GM15510 (cell line): ENCODE data around the gene LGR5.

Experiments
- POLR2A ChIP-seq: IDR thresholded peaks from 3 replicates; pipeline ENCODE4 v1.6.1; 2011; ENCODE audit warnings: borderline replicate concordance; ENCODE audit not compliant: insufficient read length; ENCODE audit errors: extremely low read depth

The LGR5 gene

DNA sequence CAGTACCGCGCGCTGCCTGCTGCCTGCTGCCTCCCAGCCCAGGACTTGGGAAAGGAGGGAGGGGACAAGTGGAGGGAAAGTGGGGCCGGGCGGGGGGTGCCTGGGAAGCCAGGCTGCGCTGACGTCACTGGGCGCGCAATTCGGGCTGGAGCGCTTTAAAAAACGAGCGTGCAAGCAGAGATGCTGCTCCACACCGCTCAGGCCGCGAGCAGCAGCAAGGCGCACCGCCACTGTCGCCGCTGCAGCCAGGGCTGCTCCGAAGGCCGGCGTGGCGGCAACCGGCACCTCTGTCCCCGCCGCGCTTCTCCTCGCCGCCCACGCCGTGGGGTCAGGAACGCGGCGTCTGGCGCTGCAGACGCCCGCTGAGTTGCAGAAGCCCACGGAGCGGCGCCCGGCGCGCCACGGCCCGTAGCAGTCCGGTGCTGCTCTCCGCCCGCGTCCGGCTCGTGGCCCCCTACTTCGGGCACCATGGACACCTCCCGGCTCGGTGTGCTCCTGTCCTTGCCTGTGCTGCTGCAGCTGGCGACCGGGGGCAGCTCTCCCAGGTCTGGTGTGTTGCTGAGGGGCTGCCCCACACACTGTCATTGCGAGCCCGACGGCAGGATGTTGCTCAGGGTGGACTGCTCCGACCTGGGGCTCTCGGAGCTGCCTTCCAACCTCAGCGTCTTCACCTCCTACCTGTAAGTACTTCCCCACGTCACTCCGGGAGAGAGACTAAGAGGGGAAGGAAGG is at the start of gene LGR5:
LGR5 (plus strand) TSS at position 186 of the 732 bp plus-strand sequence; CDS start at position 469, 283 bp downstream.
- no peak for TF ChIP-seq POLR2A

DNA sequence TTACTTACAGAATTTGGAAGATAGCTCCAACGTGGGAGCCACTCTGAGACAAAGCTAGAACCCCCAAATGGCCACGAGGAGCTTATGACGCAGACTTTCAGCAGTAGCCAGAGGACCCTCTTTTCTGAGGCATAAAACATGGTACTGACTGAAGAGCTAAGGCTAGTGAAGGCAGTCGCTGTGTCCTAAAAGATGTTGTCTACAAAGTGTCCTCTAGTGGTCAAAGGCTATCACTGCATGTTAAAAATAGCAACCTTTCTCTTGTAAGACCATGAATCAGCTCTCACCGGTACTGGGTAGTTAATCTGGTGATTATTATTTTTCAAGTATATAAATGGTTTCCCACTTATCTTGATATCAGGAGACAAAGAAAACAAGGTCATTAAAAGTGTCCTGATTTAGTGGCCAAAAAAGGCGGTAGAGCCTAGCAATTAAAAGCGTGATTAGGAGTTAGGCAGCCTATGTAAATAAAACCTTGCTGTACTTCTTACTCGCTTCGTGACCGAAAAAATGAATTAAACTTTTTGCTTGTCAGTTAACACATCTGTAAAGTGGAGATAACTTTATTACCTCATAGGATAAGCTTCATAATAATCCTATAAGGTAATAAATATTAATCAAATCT is 47.0 kb upstream of the LGR5 start:
- TF ChIP-seq POLR2A: no peak

DNA sequence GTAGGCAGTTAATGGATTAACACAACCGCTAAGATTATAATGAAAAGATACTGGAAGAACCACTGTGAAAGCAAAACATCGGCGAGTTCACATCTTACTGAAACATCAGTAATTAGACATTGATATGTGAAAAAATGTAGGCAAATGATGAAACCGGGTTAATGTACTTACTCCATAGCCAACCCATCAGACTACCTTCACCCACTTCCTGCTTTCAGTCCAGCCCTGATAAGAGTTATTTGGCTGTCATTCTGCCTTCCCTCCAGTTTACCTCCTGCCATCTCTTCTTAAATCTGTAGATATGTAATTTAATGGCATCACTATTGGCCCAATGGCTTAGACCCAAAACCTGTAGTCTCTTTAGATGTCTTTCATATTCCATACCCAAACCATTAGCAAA is 46.0 kb upstream of the LGR5 start:
- TF ChIP-seq POLR2A: no peak

DNA sequence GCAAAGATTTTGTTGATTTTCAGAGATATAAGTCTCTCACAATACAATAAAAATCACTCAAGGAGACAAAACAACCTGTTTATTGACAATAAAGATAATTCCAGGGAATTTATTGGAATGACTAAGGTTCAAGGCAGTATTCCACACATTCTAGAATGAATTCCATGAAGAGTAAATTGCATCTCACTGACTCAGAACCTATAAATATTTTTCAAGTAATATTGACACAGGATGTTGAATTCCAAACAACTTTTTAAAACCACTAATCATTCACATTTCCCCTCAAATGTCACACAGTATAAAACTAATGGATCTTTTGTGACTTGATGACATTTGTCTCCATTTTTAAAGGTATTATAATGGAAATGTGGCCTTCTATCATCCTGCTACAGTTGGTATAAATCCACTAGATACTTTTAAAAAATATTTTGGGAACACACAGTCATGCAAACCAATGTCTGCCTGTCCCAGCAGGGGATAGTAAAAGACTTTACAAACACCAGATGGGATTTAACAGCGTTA is 42.1 kb upstream of the LGR5 start:
- no peak for TF ChIP-seq POLR2A

DNA sequence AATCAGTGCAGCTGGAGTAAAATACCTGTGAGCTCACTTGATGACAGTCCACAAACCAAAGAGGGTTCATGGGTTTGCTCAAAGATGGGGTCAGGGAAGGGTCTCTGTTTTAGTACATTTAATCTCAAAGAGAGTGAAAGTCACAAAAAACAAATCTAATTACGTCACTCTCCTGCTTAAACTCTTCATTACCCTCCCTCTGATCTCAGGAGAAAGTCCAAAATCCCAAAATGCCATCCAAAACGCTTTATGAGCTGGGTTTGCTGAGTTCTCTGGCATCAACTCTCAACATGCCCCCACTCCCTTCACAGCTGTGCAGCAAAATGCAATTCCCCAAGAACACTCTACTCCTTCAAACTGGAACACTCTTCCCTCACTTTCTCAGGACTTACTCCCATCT is 40.4 kb upstream of the LGR5 start:
- TF ChIP-seq POLR2A: no peak

GRCh38 chr12:71400481-71400880 is 39.1 kb upstream of the LGR5 start:
- no peak for TF ChIP-seq POLR2A

GRCh38 chr12:71405884-71406283 is 33.7 kb upstream of the LGR5 start:
- no peak for TF ChIP-seq POLR2A

- no peak for TF ChIP-seq POLR2A
These were observed 31.9 kb upstream of the LGR5 start for GRCh38 chr12:71407732-71408131.

DNA sequence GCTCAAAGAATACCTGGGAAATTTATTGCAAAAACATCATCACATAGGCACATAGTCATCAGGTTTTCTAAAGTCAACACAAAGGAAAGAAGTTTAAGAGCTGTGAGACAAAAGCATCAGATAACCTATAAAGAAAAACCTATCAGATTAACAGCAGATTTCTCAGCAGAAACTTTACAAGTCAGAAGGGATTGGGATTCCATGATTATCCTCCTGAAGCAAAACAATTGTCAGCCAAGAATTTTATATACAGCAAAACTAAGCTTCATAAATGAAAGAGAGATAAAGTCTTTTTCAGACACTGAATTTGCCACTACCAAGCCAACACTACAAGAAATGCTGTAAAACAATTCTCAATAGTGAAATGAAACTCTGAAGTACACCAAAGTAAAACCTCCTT is 28.8 kb upstream of the LGR5 start:
- no peak for TF ChIP-seq POLR2A

DNA sequence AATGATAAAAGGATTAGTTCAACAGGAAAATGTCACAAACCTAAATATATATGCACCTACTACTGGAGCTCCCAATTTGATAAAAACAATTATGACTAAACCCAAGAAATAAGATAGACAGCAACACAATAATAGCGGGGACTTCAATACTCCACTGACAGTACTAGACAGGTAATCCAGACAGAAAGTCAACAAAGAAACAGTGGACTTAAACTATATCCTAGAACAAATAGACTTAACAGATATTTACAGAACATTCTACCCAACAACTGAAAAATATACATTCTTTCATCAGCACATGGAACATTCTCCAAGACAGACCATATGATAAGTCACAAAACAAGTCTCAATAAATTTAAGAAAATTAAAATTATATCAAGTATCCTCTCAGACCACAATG is 28.0 kb upstream of the LGR5 start:
- no peak for TF ChIP-seq POLR2A

GRCh38 chr12:71415336-71416231 is 24.0 kb upstream of the LGR5 start:
- TF ChIP-seq POLR2A: no peak

DNA sequence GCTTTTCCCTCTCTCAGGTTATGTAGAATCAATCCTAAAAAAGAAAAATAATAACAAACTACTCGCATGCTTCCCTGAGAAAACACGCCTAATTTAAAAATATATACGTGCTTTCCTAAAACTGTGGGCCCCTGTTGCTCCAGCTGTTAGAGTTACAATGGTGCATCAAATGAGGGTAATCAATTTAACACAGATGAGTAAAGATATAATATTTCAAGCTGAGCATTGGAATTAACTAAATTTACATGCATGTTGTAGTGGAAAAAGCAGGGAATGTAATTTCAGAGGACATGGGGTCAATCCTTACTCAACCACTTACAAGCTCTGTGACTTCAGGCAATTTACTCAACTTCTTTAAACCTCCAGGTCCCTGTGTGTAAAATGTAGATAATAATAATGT is 22.4 kb upstream of the LGR5 start:
- no peak for TF ChIP-seq POLR2A

DNA sequence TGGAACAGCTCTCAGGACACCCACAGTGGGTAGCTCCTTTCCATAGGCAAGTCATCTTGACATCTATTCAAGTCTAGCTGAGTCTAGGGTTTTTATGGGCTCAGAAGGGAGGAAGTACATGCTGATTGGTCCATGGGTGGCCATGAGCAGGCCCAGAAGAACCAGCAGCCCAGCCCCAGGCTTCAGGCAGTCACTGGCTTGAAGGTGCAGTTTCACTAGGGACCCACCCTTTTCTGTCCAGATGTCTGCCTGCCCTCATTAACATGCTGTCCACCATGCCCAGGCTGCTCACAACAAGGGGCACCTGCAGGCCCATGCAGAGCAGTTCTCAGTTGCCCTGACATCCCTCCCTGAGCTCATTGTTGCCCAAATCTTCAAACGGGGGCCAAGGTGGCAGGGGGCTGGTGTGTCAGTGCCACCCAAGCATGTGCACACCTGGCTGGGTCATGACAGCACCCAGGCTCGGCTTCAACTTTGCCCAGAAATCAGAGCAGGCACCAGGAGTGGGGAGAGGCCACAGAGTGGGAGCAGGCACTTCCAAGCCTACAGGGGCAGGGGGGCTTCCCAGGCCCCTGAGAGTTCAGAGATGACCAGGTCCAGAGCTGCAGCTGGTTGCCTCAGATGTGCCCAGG is 18.7 kb upstream of the LGR5 start:
- no peak for TF ChIP-seq POLR2A

DNA sequence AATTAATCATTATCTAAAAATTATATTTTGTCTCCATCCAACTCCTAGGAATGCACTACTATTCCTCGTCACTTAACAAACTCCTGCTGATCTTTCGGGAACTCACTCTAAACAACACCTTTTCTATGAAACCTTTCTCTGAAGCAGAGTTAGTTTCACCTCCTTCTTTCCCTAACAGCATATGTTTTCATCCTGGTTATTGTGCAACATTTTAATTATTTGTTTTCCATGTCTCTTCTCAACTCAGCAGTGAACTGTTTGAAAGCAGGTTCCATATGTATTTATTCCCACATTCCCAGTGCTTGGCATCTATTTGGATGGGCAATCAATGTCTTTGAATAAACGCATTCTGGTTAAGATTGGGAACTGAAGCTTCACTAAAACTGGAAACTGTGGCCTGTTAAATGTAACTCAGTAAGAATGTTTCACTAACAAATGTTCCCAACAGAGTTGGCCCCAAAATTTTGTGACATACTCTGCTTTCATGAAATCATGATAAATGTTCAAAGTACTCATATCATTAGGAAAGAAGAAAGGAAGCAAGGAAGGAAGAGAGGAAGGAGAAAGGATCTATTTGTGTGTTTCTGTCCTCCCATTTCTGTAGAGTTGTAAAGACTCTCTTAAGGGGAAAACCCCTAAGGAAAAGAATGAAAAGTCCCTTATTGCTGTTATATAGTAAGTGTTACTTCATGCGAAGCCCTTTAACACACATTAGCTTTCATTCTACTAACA is 13.9 kb upstream of the LGR5 start:
- no peak for TF ChIP-seq POLR2A

DNA sequence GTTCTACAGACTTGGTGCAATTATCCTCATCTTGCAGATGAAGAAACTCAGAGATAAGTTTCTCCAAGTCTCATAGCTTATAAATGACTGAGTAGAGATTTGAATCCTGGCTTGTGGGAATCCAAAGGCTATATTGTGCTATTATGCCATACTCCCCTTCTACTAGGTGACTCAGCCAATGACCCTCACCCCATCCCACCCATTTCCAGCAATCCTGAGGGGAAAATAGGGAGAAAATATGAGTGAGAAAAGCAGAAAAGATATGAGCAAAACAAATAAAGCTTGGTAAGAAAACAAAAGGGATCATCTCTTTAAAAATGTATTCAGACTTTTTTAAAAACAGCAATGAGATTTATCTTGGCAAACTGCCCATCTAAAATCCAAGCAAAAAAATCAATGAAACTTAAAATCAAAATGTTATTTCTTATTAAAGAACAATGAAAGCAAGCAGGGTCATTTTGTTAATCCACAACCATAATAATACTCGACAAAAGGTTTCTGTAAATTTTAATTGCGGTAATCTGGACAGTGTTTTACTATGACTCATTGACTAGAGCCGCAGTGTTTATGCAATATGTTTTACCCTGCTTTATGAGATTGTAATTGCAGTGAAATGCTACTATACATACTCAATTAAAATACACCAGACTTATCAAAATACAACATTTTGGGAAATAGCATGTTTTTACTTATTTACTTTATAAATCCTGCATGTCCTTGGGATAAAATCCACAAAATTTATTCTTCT is 13.1 kb upstream of the LGR5 start:
- TF ChIP-seq POLR2A: no peak
